ENCODE data around the gene PCSK9.

DNA sequence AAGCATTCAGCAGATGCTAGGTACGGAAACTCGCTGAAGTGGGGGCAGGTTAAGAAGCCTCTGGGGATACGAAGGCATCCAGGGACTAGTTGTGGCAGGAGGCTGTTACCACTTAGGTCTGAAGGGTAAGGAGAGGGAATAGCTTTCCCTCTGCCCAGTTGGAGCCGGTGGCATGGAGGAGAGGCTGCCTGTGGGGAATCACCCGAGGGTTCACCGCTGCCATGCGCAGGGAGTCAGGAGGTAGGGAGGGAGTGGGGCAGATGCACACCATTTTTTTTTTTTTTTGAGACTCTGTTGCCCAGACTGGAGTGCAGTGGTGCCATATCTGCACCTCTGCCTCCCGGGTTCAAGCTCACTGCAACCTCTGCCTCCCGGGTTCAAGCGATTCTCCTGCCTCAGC lies 6.1 kb downstream of the PCSK9 start:
- TF ChIP-seq ZFX (IDR thresholded peaks at IDR 0.05; ENCODE audit: borderline replicate concordance) = no peak
- TF ChIP-seq, protein P1, sequence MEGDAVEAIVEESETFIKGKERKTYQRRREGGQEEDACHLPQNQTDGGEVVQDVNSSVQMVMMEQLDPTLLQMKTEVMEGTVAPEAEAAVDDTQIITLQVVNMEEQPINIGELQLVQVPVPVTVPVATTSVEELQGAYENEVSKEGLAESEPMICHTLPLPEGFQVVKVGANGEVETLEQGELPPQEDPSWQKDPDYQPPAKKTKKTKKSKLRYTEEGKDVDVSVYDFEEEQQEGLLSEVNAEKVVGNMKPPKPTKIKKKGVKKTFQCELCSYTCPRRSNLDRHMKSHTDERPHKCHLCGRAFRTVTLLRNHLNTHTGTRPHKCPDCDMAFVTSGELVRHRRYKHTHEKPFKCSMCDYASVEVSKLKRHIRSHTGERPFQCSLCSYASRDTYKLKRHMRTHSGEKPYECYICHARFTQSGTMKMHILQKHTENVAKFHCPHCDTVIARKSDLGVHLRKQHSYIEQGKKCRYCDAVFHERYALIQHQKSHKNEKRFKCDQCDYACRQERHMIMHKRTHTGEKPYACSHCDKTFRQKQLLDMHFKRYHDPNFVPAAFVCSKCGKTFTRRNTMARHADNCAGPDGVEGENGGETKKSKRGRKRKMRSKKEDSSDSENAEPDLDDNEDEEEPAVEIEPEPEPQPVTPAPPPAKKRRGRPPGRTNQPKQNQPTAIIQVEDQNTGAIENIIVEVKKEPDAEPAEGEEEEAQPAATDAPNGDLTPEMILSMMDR (IDR thresholded peaks at IDR 0.05) = no peak

All from 22Rv1 (cell line).